ENCODE results near the gene APOB.

Gene APOB

GRCh38 chr2:21047141-21048009 is 3.5 kb upstream of the APOB start:
- DNase-seq (ENCODE audit: low read depth): no peak

GRCh38 chr2:21046506-21046905 is 2.6 kb upstream of the APOB start:
- no peak for DNase-seq (ENCODE audit: low read depth)

- no peak for DNase-seq (ENCODE audit: low read depth)
Observed at GRCh38 chr2:21044694-21045371, 960 bp upstream of the APOB start.

GRCh38 chr2:21042958-21043743 is 722 bp downstream of the APOB start:
- no peak for DNase-seq (ENCODE audit: low read depth)

GRCh38 chr2:21042708-21042957 is 1.2 kb downstream of the APOB start:
- DNase-seq (ENCODE audit: low read depth): no peak

- DNase-seq (ENCODE audit: low read depth): no peak
Observed at GRCh38 chr2:21041943-21042707, 1.7 kb downstream of the APOB start.

GRCh38 chr2:21041462-21041861 is 2.4 kb downstream of the APOB start:
- no peak for DNase-seq (ENCODE audit: low read depth)

- no peak for DNase-seq (ENCODE audit: low read depth)
Observed at GRCh38 chr2:21040468-21041377, 3.1 kb downstream of the APOB start.

- no peak for DNase-seq (ENCODE audit: low read depth)
Observed at GRCh38 chr2:21039979-21040467, 3.9 kb downstream of the APOB start.

GRCh38 chr2:21039080-21039556 is 4.8 kb downstream of the APOB start:
- no peak for DNase-seq (ENCODE audit: low read depth)

- no peak for DNase-seq (ENCODE audit: low read depth)
Observed at GRCh38 chr2:21038403-21039073, 5.3 kb downstream of the APOB start.

GRCh38 chr2:21037671-21038108 is 6.2 kb downstream of the APOB start:
- no peak for DNase-seq (ENCODE audit: low read depth)

GRCh38 chr2:21036708-21037670 is 6.9 kb downstream of the APOB start:
- no peak for DNase-seq (ENCODE audit: low read depth)

GRCh38 chr2:21035974-21036707 is 7.7 kb downstream of the APOB start:
- DNase-seq (ENCODE audit: low read depth): no peak

GRCh38 chr2:21035282-21035973 is 8.4 kb downstream of the APOB start:
- DNase-seq (ENCODE audit: low read depth): no peak

GRCh38 chr2:21034972-21035279 is 8.9 kb downstream of the APOB start:
- DNase-seq (ENCODE audit: low read depth): no peak

GRCh38 chr2:21034156-21034971 is 9.5 kb downstream of the APOB start:
- DNase-seq (ENCODE audit: low read depth): no peak
